HUES6 (cell line): ENCODE measurements around the gene PITRM1.
A peak's percentile ranks its signal among the peaks of the same experiment; 100 is the strongest.
"Not testable (repeated sequence)": the region's sequence is repeated elsewhere in the genome, so short reads cannot be mapped to it uniquely, and the experiment has no call there.

Experiments used
- H3K27ac ChIP-seq: 2 replicates; pipeline ENCODE4 v1.7.0; 2013; ENCODE audit warnings: low read depth, mild to moderate bottlenecking, low read length, inconsistent platforms
- H3K27me3 ChIP-seq: 2 replicates; pipeline ENCODE4 v1.6.1; 2013; ENCODE audit warnings: low read length; ENCODE audit not compliant: control insufficient read depth, insufficient read depth
- H3K36me3 ChIP-seq: 2 replicates; pipeline ENCODE4 v1.6.1; 2013; ENCODE audit warnings: low read length; ENCODE audit not compliant: control insufficient read depth, insufficient read depth
- H3K4me1 ChIP-seq: 2 replicates; pipeline ENCODE4 v1.6.1; 2013; ENCODE audit warnings: low read length; ENCODE audit not compliant: control insufficient read depth, insufficient read depth
- H3K4me3 ChIP-seq: 2 replicates; pipeline ENCODE4 v1.5.1; 2013; ENCODE audit warnings: low read depth, low read length
- H3K9ac ChIP-seq: one replicate; pipeline ENCODE4 v1.6.1; 2013; ENCODE audit warnings: mild to moderate bottlenecking, low read length
- H3K9me3 ChIP-seq: 2 replicates; pipeline ENCODE4 v1.6.1; 2013; ENCODE audit warnings: low read depth, low read length; ENCODE audit not compliant: control insufficient read depth, insufficient read depth

PITRM1 gene

DNA sequence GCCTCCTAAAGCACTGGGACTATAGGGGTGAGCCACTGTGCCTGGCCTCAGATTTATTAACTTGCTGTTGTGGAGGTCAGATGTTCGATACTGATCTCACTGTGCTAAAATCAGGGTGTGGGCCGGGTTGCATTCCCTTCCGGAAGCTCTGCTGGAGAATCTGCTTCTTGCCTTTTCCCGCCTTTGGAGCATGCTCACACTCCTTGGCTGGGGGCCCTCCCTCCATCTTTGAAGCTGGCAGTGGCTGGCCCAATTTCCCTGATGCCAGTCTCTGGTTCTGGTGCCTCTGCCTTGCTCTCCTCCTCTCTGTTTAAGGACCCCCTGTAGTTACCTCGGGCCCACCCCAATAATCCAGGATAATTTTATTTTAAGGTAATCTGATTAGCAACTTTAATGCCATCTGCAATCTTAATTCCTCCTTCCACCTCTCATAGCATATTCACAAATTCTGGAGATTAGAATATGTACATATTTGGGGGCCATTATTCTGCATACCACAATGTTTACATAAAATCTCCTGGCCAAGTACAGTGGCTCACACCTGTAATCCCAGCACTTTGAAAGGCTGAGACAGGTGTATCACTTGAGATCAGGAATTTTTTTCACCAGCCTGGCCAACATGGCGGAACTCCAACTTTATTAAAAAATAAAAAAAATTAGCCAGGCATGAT is 7.9 kb upstream of the PITRM1 start:
- H3K9ac ChIP-seq, result no peak overlapping the region
- no peak overlapping the region for H3K4me3 ChIP-seq
- peaks cover 17% of the 10 kb centered on the region for H3K4me1 ChIP-seq
- no peaks in the 10 kb centered on the region for H3K36me3 ChIP-seq
- no peaks in the 10 kb centered on the region for H3K27me3 ChIP-seq
- no peak overlapping the region for H3K27ac ChIP-seq
- H3K9me3 ChIP-seq, result 0 out of 2 replicates have a peak, but pooled peaks cover 3% of the 10 kb centered on the region

- no peak overlapping the region for H3K4me3 ChIP-seq
- H3K9me3 ChIP-seq, result no peaks in the 10 kb centered on the region
- H3K4me1 ChIP-seq, result peaks cover 17% of the 10 kb centered on the region
- H3K36me3 ChIP-seq, result no peaks in the 10 kb centered on the region
- no peak overlapping the region for H3K9ac ChIP-seq
- H3K27ac ChIP-seq, result no peak overlapping the region
- no peaks in the 10 kb centered on the region for H3K27me3 ChIP-seq
These were observed 6.6 kb upstream of the PITRM1 start for GRCh38 chr10:3179174-3179573.

DNA sequence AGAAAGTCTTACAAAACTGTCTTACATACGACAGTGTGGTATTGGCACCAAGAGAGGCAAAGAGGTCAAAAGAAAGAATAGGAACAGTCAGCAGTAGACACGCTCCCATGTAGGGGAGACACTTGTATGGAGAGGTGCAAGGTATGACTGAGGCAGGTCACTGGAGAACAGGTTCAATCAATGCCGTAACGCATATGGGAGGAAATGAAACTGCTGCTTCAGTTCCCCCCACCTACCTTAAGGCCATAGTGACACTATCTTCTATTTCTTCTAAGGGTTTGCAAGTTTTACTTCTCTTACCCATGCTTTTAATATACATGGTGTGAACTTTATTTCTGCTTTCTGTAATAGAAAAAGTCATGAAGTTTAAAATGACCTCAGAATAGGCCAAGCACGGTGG is 5.5 kb upstream of the PITRM1 start:
- no peaks in the 10 kb centered on the region for H3K36me3 ChIP-seq
- H3K27ac ChIP-seq, result no peak overlapping the region
- H3K4me3 ChIP-seq, result no peak overlapping the region
- no peaks in the 10 kb centered on the region for H3K27me3 ChIP-seq
- peaks cover 15% of the 10 kb centered on the region for H3K4me1 ChIP-seq
- no peaks in the 10 kb centered on the region for H3K9me3 ChIP-seq
- no peak overlapping the region for H3K9ac ChIP-seq

- Histone ChIP-seq H3K4me3 (peak overlapping the region; percentile 53), H3K36me3 (peaks cover 16% of the 10 kb centered on the region), H3K27ac (peak overlapping the region; percentile 36; the same call in 1 of the 2 replicates), H3K27me3 (no peaks in the 10 kb centered on the region), H3K9ac (peak overlapping the region; percentile 21), H3K4me1 (peaks cover 6% of the 10 kb centered on the region), H3K9me3 (no peaks in the 10 kb centered on the region)
These were observed 743 bp upstream of the PITRM1 start for GRCh38 chr10:3173171-3173878.

DNA sequence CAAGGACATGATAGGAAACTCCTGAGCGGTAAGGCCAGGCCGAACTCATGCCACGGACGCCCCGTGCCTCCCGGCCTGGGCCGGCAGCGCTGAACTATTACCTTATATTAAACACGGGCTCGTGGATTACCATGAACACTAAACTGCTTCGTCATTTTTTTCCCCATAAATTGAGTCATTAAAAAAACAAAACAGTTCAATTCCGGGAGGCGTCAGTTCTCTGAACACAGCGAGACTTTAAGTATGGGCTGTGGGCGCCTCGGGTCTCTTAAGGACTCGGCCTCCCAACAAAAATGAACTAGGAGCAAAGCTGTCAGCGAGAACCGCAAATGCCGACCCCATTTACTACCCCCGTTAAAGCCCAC is 519 bp downstream of the PITRM1 start:
- H3K27ac ChIP-seq, result no peak overlapping the region

GRCh38 chr10:3171488-3171887 is 1.1 kb downstream of the PITRM1 start:
- H3K9ac ChIP-seq, H3K4me1 ChIP-seq, H3K27ac ChIP-seq, H3K27me3 ChIP-seq, H3K9me3 ChIP-seq: not testable (repeated sequence)
- peaks cover 29% of the 10 kb centered on the region for H3K36me3 ChIP-seq
- H3K4me3 ChIP-seq, result peak overlapping the region; percentile 83

More for the DNA sequence above, 519 bp downstream of the PITRM1 start:
- H3K4me1 ChIP-seq, result peaks cover 6% of the 10 kb centered on the region
- H3K27me3 ChIP-seq, result no peaks in the 10 kb centered on the region
- H3K4me3 ChIP-seq, result peak overlapping the region; percentile 83
- H3K36me3 ChIP-seq, result peaks cover 23% of the 10 kb centered on the region
- H3K9me3 ChIP-seq, result no peaks in the 10 kb centered on the region
- peak overlapping the region; percentile 62 for H3K9ac ChIP-seq

- Histone ChIP-seq H3K27me3 (no peaks in the 10 kb centered on the region), H3K4me3 (no peak overlapping the region), H3K9me3 (no peaks in the 10 kb centered on the region), H3K27ac (no peak overlapping the region), H3K4me1 (peaks cover 6% of the 10 kb centered on the region), H3K36me3 (peaks cover 44% of the 10 kb centered on the region), H3K9ac (no peak overlapping the region)
These were observed 2.9 kb downstream of the PITRM1 start for GRCh38 chr10:3169673-3170072.

DNA sequence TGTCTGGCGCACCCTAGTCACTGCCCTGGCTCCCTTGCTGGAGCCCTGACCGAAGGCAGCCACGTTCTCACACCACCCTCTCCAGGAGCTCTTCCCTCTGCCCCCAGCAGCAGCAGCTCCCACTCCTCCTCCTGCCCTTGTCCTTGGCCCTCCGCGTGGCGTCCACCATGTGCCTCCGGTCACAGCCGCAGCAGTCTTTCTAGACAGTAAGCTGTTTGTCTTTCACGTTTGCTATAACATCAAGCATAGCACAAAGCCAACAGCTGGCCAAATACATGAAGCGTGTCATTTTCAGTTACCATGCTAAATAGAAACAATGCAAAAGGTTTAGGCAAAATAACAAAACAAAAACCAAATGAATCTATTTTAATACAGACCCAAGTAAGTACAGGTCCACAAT is 3.3 kb downstream of the PITRM1 start:
- Histone ChIP-seq H3K4me1 (peaks cover 6% of the 10 kb centered on the region), H3K9ac (no peak overlapping the region), H3K27me3 (no peaks in the 10 kb centered on the region), H3K27ac (no peak overlapping the region), H3K9me3 (no peaks in the 10 kb centered on the region), H3K4me3 (no peak overlapping the region), H3K36me3 (peaks cover 48% of the 10 kb centered on the region)

- H3K9ac ChIP-seq, result no peak overlapping the region
- no peaks in the 10 kb centered on the region for H3K27me3 ChIP-seq
- H3K9me3 ChIP-seq, result no peaks in the 10 kb centered on the region
- H3K27ac ChIP-seq, result no peak overlapping the region
- H3K4me3 ChIP-seq, result no peak overlapping the region
- H3K36me3 ChIP-seq, result peaks cover 60% of the 10 kb centered on the region
- no peaks in the 10 kb centered on the region for H3K4me1 ChIP-seq
These were observed 4.8 kb downstream of the PITRM1 start for GRCh38 chr10:3167611-3168330.

DNA sequence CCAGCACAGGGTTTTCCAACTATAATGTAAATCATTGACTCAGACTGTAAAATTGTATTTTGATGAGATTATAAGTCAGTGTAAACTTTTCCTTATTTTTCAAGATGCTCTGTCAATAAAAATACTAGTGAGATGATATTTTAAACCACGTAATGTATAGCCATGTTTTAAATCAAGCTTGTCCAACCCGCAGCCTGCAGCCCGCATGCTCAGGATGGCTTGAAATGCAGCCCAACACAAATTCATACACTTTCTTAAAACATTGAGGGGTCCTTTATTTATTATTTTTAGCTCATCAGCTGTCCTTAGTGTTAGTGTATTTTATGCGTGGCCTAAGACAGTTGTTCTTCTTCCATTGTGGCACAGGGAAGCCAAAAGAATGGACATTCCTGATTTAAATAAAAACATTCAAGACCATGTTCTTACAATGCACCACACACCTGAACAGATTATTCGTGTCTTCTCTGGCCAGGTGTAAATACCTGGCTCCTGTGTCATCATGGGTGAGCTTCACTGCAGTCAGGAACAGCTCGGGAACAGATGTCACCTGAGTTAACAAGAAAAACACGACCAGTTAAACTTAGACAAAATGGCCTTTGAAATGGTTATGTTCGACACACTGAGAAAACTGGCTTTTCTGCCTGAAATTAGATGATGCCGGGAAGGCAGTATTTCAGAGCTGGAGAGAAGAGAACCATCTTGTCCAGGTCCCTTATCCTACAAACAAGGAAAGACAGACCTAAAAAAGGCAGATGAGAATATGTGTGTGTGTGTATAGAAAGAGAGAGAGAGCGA is 5.9 kb downstream of the PITRM1 start:
- peaks cover 60% of the 10 kb centered on the region for H3K36me3 ChIP-seq
- no peaks in the 10 kb centered on the region for H3K9me3 ChIP-seq
- no peak overlapping the region for H3K27ac ChIP-seq
- H3K9ac ChIP-seq, result no peak overlapping the region
- no peak overlapping the region for H3K4me3 ChIP-seq
- no peaks in the 10 kb centered on the region for H3K27me3 ChIP-seq
- no peaks in the 10 kb centered on the region for H3K4me1 ChIP-seq
